ENCODE results near the gene PER3.

Gene PER3

GRCh38 chr1:7857000-7857399, 72.9 kb downstream of the PER3 start:
- TF ChIP-seq SIN3A (IDR thresholded peaks at IDR 0.05; ENCODE audit: borderline replicate concordance, insufficient read depth, low read length) (no peak), TAF1 (IDR thresholded peaks at IDR 0.05; ENCODE audit: borderline replicate concordance, insufficient read depth, low read length) (no peak)

- TF ChIP-seq POLR2AphosphoS5 (IDR thresholded peaks at IDR 0.05; ENCODE audit: low read depth, low read length) (no peak), REST (IDR thresholded peaks at IDR 0.05; ENCODE audit: insufficient read depth in 1 of 2, low read depth in 2 of 2, low read length in 2 of 2) (no peak), TAF1 (IDR thresholded peaks at IDR 0.05; ENCODE audit: borderline replicate concordance, insufficient read depth, low read length) (no peak), SIN3A (IDR thresholded peaks at IDR 0.05; ENCODE audit: borderline replicate concordance, insufficient read depth, low read length) (no peak), FOXP2 (optimal IDR thresholded peaks at IDR 0.05; ENCODE audit: borderline replicate concordance, extremely low read depth, extremely low read length, insufficient read depth) (no peak)
These were observed 73.9 kb downstream of the PER3 start for GRCh38 chr1:7857985-7858384.

- no peak for TF ChIP-seq TAF1 (IDR thresholded peaks at IDR 0.05; ENCODE audit: borderline replicate concordance, insufficient read depth, low read length)
- TF ChIP-seq SIN3A (IDR thresholded peaks at IDR 0.05; ENCODE audit: borderline replicate concordance, insufficient read depth, low read length), result no peak
- TF ChIP-seq FOXP2 (optimal IDR thresholded peaks at IDR 0.05; ENCODE audit: borderline replicate concordance, extremely low read depth, extremely low read length, insufficient read depth), result no peak
- no peak for TF ChIP-seq POLR2AphosphoS5 (IDR thresholded peaks at IDR 0.05; ENCODE audit: low read depth, low read length)
- no peak for TF ChIP-seq REST (IDR thresholded peaks at IDR 0.05; ENCODE audit: insufficient read depth in 1 of 2, low read depth in 2 of 2, low read length in 2 of 2)
These were observed 75.3 kb downstream of the PER3 start for GRCh38 chr1:7859406-7859805.

- TF ChIP-seq TAF1 (IDR thresholded peaks at IDR 0.05; ENCODE audit: borderline replicate concordance, insufficient read depth, low read length), result no peak
- no peak for TF ChIP-seq FOXP2 (optimal IDR thresholded peaks at IDR 0.05; ENCODE audit: borderline replicate concordance, extremely low read depth, extremely low read length, insufficient read depth)
- no peak for TF ChIP-seq SIN3A (IDR thresholded peaks at IDR 0.05; ENCODE audit: borderline replicate concordance, insufficient read depth, low read length)
- no peak for TF ChIP-seq REST (IDR thresholded peaks at IDR 0.05; ENCODE audit: insufficient read depth in 1 of 2, low read depth in 2 of 2, low read length in 2 of 2)
- no peak for TF ChIP-seq POLR2AphosphoS5 (IDR thresholded peaks at IDR 0.05; ENCODE audit: low read depth, low read length)
These were observed 76.0 kb downstream of the PER3 start for GRCh38 chr1:7860130-7860529.

GRCh38 chr1:7861452-7861851, 77.4 kb downstream of the PER3 start:
- TF ChIP-seq POLR2AphosphoS5 (IDR thresholded peaks at IDR 0.05; ENCODE audit: low read depth, low read length) (no peak), SIN3A (IDR thresholded peaks at IDR 0.05; ENCODE audit: borderline replicate concordance, insufficient read depth, low read length) (no peak)

GRCh38 chr1:7862211-7863060, 78.3 kb downstream of the PER3 start:
- no peak for TF ChIP-seq FOXP2 (optimal IDR thresholded peaks at IDR 0.05; ENCODE audit: borderline replicate concordance, extremely low read depth, extremely low read length, insufficient read depth)
- TF ChIP-seq POLR2AphosphoS5 (IDR thresholded peaks at IDR 0.05; ENCODE audit: low read depth, low read length), result no peak
- no peak for TF ChIP-seq REST (IDR thresholded peaks at IDR 0.05; ENCODE audit: insufficient read depth in 1 of 2, low read depth in 2 of 2, low read length in 2 of 2)
- no peak for TF ChIP-seq SIN3A (IDR thresholded peaks at IDR 0.05; ENCODE audit: borderline replicate concordance, insufficient read depth, low read length)
- no peak for TF ChIP-seq TAF1 (IDR thresholded peaks at IDR 0.05; ENCODE audit: borderline replicate concordance, insufficient read depth, low read length)
